Jurkat, Clone E6-1 (cell line): ENCODE results near the gene INSYN2B. TPM values are rescaled to one million over a fixed set of nuclear protein-coding genes. Genes with fewer than 3 reads are reported as not detected.
A peak's percentile ranks its signal among the peaks of the same experiment; 100 is the strongest.

Experiments used
- DNase-seq: peaks from one replicate; pipeline ENCODE4 v3.0.0-alpha.2; 2011; ENCODE audit warnings: low read depth, low spot score
- H3K4me3 ChIP-seq: 2 replicates; pipeline ENCODE4 v1.5.1; 2011; ENCODE audit warnings: mild to moderate bottlenecking, low read length, control low read depth, moderate library complexity
- polyA plus RNA-seq: library from polyadenylated mRNA; unstranded; fragments of >200 nt; gene quantifications from one replicate; pipeline ENCODE4 v1.2.1, GENCODE V29; 2012; ENCODE audit warnings: missing spikeins; ENCODE audit not compliant: insufficient read length, insufficient read depth

Gene INSYN2B
- not detected for polyA plus RNA-seq

DNA sequence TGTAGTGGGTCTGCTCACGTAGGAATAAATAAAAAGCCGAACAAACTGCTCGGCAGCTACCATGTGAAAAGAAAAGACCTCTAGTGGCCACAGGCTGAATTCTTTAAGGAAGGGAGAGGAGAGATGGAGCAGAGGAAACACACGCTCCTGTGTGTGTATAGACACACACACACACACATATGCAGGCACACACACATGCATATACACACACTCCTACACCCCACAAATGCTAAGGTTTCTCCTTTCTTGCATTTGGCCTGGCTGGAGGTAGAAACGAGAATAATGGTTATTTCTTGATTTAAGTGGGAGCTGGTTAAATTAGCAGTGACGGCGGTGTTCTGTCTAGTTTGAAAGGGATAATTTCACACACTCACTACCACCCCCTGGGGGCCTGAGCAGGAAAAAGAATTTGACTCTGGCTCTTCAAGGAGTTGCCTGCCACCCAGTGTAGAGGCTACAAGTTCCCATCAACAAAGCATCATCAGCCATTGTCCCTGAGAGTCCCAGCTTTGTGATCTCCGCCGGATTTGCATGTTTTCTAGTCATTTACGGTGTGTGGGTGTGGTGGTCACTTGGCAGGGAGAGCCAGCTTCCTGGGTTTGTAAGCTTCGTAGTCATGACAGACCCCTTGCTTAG, at the start of gene INSYN2B:
INSYN2B (minus strand) TSS at position 78 of the 636 bp plus-strand sequence. CDS start 96,597 bp downstream, outside the sequence.
- DNase-seq = peak; percentile 2
- no peak within 1 kb of the TSS for H3K4me3 ChIP-seq

- DNase-seq = no peak
- H3K4me3 ChIP-seq = no peak overlapping the region
Observed at GRCh38 chr5:170028124-170028523, 47.8 kb upstream of the INSYN2B start.

GRCh38 chr5:170025853-170026252, 45.6 kb upstream of the INSYN2B start:
- no peak for DNase-seq
- no peak overlapping the region for H3K4me3 ChIP-seq

DNA sequence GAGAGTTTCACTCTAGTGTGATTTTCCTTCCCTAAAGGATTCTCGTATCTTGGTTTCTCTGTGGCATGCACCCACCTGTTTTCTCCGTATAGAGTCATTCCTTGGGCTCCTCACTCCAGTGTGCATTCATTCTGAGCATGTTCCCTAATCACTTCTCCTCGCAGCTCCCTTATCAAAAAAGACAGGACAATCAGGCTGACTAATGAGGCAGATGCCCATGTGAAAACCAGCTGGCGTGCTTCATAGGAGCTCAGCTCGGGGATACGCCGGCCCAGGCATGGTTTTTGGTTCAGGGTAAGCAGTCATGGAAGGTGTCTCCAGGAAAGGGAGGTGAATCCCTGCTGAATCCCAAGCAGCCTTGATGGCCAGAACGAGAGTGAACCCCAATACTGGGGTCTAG, 41.2 kb upstream of the INSYN2B start:
- H3K4me3 ChIP-seq = no peak overlapping the region
- DNase-seq = no peak

- no peak overlapping the region for H3K4me3 ChIP-seq
- no peak for DNase-seq
Observed at GRCh38 chr5:170020423-170020822, 40.1 kb upstream of the INSYN2B start.

- no peak overlapping the region for H3K4me3 ChIP-seq
- no peak for DNase-seq
Observed at GRCh38 chr5:170012622-170013021, 32.3 kb upstream of the INSYN2B start.

GRCh38 chr5:170011751-170012150, 31.5 kb upstream of the INSYN2B start:
- DNase-seq = no peak
- H3K4me3 ChIP-seq = no peak overlapping the region

DNA sequence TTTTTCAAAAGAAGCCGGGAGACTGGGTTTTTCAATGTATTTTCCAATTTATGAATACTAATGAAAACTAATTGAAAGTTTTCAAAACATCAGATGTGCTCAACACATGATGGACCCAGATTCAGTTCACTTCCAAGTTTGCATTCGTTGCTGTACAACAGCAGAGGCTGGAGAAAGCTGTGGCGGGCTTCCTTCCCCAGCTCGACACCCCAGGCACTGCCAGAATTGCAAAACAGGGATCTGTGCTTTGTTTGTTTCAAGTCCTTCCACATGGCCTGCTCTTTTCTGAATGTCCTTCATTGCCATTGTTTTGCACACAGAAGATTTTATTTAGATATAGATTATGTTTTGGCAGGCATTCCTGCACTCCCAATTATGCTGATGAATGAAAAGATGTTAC, 30.3 kb upstream of the INSYN2B start:
- no peak overlapping the region for H3K4me3 ChIP-seq
- no peak for DNase-seq

DNA sequence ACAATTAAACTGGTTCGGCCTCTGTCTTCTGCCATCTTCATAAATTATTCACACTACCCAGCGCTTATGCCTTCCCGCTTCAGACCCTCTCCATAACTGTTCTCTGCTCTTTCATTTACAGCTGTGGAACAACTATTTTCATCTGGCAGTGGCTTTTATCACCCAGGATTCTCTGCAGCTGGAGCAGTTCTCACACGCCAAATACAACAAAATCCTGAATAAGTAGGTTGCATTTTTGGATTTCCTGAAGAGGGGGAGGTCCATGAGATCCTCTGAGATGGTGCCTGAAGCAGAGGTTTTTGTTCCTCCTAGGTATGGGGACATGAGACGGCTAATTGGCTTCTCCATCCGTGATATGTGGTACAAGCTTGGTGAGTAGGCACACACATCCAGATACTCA, 28.1 kb upstream of the INSYN2B start:
- H3K4me3 ChIP-seq = no peak overlapping the region
- DNase-seq = no peak

DNA sequence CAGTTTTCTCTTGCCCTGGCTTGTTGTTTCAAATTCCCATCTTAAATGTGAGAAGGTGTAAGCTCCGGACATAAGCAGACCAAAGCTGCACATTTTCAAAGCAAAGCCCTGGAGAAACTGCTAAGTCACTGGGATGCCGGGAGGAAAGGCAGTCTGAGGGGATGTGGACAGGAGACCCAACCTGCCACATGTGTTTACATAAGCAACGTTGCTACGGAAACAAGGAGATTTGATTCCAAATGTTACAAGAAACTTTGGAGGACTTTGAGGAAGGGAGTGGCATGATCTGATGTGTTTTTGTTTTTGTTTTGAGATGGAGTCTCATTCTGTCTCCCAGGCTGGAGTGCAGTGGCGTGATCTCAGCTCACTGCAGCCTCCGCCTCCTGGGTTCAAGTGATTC, 25.7 kb upstream of the INSYN2B start:
- DNase-seq = no peak

GRCh38 chr5:170000155-170000554, 19.9 kb upstream of the INSYN2B start:
- H3K4me3 ChIP-seq = no peak overlapping the region
- no peak for DNase-seq

More for the DNA sequence above, 25.7 kb upstream of the INSYN2B start:
- no peak overlapping the region for H3K4me3 ChIP-seq

DNA sequence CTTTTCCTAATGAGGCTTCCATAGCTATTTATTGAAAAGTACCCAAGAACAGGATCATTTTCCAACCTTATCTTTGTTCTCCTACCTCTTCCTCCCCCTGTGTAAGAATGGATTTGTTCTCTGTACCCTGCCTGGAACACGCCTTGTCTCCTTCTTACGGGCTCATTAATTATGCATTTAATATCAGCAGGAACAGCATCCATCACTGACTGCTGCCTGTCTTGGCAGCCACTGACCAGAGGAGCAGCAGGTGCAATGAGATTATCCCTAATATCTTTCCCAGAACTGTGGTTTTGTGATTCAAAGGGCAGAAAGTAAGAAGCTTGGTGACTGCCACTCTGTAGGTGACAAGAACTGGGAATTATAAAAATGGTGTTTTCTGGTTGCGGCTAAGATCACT, 19.3 kb upstream of the INSYN2B start:
- H3K4me3 ChIP-seq = no peak overlapping the region
- DNase-seq = no peak

GRCh38 chr5:169997798-169998197, 17.5 kb upstream of the INSYN2B start:
- H3K4me3 ChIP-seq = no peak overlapping the region
- DNase-seq = no peak

GRCh38 chr5:169993485-169993790, 13.1 kb upstream of the INSYN2B start:
- no peak for DNase-seq
- H3K4me3 ChIP-seq = no peak overlapping the region

- no peak for DNase-seq
- no peak overlapping the region for H3K4me3 ChIP-seq
Observed at GRCh38 chr5:169992789-169993484, 12.6 kb upstream of the INSYN2B start.

- no peak overlapping the region for H3K4me3 ChIP-seq
- DNase-seq = no peak
Observed at GRCh38 chr5:169991115-169991869, 11.0 kb upstream of the INSYN2B start.

GRCh38 chr5:169989365-169989764, 9.1 kb upstream of the INSYN2B start:
- no peak for DNase-seq
- no peak overlapping the region for H3K4me3 ChIP-seq

- H3K4me3 ChIP-seq = no peak overlapping the region
- no peak for DNase-seq
Observed at GRCh38 chr5:169988947-169989346, 8.7 kb upstream of the INSYN2B start.

DNA sequence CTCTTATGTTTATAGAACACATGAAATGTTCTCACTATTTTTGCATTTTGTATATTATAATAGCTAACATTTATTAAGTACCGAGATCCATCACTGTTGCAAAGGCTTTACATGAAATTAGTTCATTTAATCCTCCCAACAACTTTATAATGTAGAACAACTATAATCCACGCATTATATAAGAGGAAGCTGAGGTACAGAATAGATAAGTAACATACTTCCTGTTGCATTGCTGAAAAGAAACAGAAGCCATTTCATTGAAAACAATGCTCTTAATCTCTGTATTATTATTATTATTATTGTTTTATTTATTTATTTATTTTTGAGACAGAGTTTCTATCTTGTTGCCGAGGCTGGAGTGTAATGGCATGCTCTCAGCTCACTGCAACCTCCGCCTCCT, 7.9 kb upstream of the INSYN2B start:
- H3K4me3 ChIP-seq = no peak overlapping the region
- DNase-seq = no peak

DNA sequence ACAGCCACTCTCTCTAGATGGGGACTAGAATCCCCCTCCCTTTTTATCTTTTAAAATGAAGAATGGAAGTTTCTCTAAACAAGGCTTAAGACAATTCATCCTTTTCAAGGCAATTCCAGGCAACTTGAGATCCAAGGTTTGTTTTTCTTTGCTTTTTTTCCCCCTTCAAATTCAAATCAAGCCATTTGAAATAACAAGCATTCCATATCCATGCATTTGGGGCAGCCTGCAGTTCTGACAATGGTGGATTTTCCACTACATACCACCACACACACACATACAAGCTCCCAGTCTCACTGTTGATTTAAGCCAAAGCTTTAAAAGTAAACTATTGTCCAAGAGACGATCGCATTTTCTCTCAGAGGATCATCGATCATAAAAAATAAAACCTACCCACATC, 424 bp downstream of the INSYN2B start:
- H3K4me3 ChIP-seq = no peak overlapping the region
- DNase-seq = no peak
